Loucy (cell line): ENCODE results near the gene AIFM2.

Experiments
- EZH2phosphoT487 ChIP-seq: fragments of 200-600 bp; IDR thresholded peaks from 2 replicates; pipeline ENCODE4 v1.6.1; 2018; ENCODE audit warnings: antibody characterized with exemption, mild to moderate bottlenecking, moderate library complexity, borderline replicate concordance
- TF ChIP-seq, protein P1 (sequence below): fragments of 200-600 bp; sonication (generic); conservative IDR thresholded peaks from 2 replicates; pipeline ENCODE4 v1.5.1; 2014; ENCODE audit warnings: mild to moderate bottlenecking, antibody characterized with exemption, low read length

DNA sequence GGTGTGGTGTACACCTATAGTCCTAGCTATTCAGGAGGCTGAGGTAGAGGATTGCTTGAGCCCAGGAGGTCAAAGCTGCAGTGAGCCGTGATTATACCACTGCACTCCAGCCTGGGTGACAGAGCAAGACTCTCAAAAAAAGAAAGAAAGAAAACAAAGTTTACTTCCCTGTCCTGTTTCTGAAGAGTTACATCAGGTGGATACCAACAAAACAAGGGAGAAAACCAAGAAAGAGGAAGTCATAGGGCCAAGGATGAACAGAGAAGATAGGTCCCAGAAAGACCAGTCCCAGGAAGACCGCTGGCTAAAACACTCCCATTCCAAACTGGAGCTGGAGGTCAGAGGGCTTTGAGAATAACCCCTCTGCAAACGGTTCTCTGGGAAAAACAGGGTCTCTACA, 66.4 kb downstream of the AIFM2 start:
- TF ChIP-seq, protein P1, sequence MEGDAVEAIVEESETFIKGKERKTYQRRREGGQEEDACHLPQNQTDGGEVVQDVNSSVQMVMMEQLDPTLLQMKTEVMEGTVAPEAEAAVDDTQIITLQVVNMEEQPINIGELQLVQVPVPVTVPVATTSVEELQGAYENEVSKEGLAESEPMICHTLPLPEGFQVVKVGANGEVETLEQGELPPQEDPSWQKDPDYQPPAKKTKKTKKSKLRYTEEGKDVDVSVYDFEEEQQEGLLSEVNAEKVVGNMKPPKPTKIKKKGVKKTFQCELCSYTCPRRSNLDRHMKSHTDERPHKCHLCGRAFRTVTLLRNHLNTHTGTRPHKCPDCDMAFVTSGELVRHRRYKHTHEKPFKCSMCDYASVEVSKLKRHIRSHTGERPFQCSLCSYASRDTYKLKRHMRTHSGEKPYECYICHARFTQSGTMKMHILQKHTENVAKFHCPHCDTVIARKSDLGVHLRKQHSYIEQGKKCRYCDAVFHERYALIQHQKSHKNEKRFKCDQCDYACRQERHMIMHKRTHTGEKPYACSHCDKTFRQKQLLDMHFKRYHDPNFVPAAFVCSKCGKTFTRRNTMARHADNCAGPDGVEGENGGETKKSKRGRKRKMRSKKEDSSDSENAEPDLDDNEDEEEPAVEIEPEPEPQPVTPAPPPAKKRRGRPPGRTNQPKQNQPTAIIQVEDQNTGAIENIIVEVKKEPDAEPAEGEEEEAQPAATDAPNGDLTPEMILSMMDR: no peak
- no peak for TF ChIP-seq EZH2phosphoT487
